ENCODE data around the gene AKAP6. TPM values are rescaled to one million over a fixed set of nuclear protein-coding genes. Genes with fewer than 3 reads are reported as not detected.

AKAP6 gene
- total and polyA plus RNA-seq, 2 of the 8 experiments (the other 6 are each of a cell fraction or from before 2014, with no cell fraction given), result 0.09 to 0.89 TPM

DNA sequence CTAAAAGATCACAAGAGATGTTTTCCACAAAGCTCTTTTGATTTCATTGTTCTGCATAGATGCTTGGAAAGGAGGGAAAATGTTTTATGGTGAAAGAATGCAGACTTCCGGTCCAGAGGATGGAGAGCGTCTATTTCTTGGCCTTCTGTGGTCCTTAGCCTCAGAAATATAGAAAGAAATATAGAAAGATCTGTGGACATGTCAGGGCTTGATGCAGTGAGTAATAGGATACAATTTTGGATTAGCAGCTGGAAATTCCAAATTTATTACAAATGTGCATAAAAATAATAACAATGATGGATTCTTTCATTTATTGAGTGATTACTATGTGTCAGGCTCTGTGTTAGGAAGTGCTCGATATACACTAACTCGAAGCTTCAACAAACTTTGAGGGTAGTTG lies 20.2 kb downstream of the AKAP6 start:
- Histone ChIP-seq H3K27me3 (replicated peaks in 1 of 4; ENCODE audit: control insufficient read depth in 3 of 4, extremely low read depth in 1 of 4, insufficient read depth in 3 of 4, low read length in 3 of 4) (no peaks in the 10 kb centered on the region), H3K56ac (replicated peaks; ENCODE audit: insufficient read length, low read depth, low read length) (no peak overlapping the region), H3K9me3 (ENCODE audit: insufficient read depth in 2 of 2, low read depth in 1 of 2, low read length in 1 of 2) (no peaks in the 10 kb centered on the region), H3K4me1 (replicated peaks in 1 of 4; ENCODE audit: control insufficient read depth in 3 of 4, insufficient read depth in 4 of 4, low read length in 3 of 4) (peaks cover 0 to 2% (median 0%) of the 10 kb centered on the region in 4 experiments; a peak in 1 of 7 replicates), H2BK15ac (ENCODE audit: low read length) (no peak overlapping the region), H2AFZ (ENCODE audit: low read length) (no peak overlapping the region), H3K4me3 (ENCODE audit: extremely low read depth in 1 of 4, insufficient read depth in 2 of 4, low read depth in 3 of 4, low read length in 4 of 4) (no peak overlapping the region), H2BK12ac (ENCODE audit: low read depth, low read length) (no peak overlapping the region), H3K9ac (replicated peaks in 1 of 4; ENCODE audit: extremely low read depth in 1 of 4, low read depth in 3 of 4, low read length in 3 of 4) (no peak overlapping the region), H4K20me1 (replicated peaks in 1 of 2; ENCODE audit: control insufficient read depth in 1 of 2, insufficient read depth in 2 of 2, low read length in 2 of 2) (no peaks in the 10 kb centered on the region), H3K4me2 (ENCODE audit: insufficient read depth in 1 of 2, low read depth in 2 of 2, low read length in 2 of 2) (no peak overlapping the region), H3K36me3 (ENCODE audit: control insufficient read depth in 2 of 4, insufficient read depth in 4 of 4, low read length in 3 of 4) (no peaks in the 10 kb centered on the region), H3K18ac (ENCODE audit: extremely low read depth, low read length) (no peak overlapping the region), H4K5ac (ENCODE audit: insufficient read length, low read depth, low read length) (no peak overlapping the region), H2BK5ac (ENCODE audit: low read depth, low read length) (no peak overlapping the region), H4K91ac (replicated peaks; ENCODE audit: insufficient read length, low read length) (no peak overlapping the region), H4K8ac (ENCODE audit: extremely low read depth, insufficient read depth, low read length) (no peak overlapping the region), H3K23ac (ENCODE audit: insufficient read length) (no peak overlapping the region), H2AK5ac (ENCODE audit: low read depth, low read length) (no peak overlapping the region), H3K14ac (ENCODE audit: insufficient read length) (no peak overlapping the region), H3K27ac (ENCODE audit: low read depth, low read length) (no peak overlapping the region), H2BK20ac (ENCODE audit: low read length) (no peak overlapping the region), H2BK120ac (replicated peaks; ENCODE audit: low read depth, low read length) (no peak overlapping the region), H3K79me2 (ENCODE audit: control insufficient read depth in 1 of 2, insufficient read depth in 2 of 2, low read length in 2 of 2) (no peaks in the 10 kb centered on the region), H3K79me1 (ENCODE audit: low read depth, low read length) (no peaks in the 10 kb centered on the region), H3K4ac (replicated peaks; ENCODE audit: insufficient read length, low read depth, low read length) (no peak overlapping the region), H3K23me2 (ENCODE audit: low read depth, low read length) (no peaks in the 10 kb centered on the region; the same call in 1 of the 2 replicates)
- WGBS, 2 experiments (ENCODE audit: extremely low coverage in 1 of 2, insufficient coverage in 1 of 2, insufficient read length in 1 of 2, insufficient replicate concordance in 2 of 2, low coverage in 1 of 2, low lambda C conversion rate in 2 of 2, missing lambda C conversion rate in 1 of 2), result 96% methylated on average over 4 of the region's 4 CpGs; no CpG with 5 or more reads in 1 of the 2 experiments
- DNase-seq (ENCODE audit: low read depth in 1 of 2, low spot score in 2 of 2) (no peak), FAIRE-seq (no peak)
- ChIA-PET CTCF (ENCODE audit: partially characterized antibody) (no interaction called here), POLR2A (ENCODE audit: partially characterized antibody) (no interaction called here)
- no peak for TF ChIP-seq PHF8 (conservative IDR thresholded peaks at IDR 0.05; ENCODE audit: low read depth, low read length)
- TF ChIP-seq SP4 (IDR thresholded peaks at IDR 0.05; ENCODE audit: low read length), result no peak
- TF ChIP-seq RXRA (IDR thresholded peaks at IDR 0.05; ENCODE audit: insufficient read depth, low read depth, low read length), result no peak
- TF ChIP-seq BRCA1 (IDR thresholded peaks at IDR 0.05; ENCODE audit: low read depth, low read length), result no peak
- TF ChIP-seq, protein P1, sequence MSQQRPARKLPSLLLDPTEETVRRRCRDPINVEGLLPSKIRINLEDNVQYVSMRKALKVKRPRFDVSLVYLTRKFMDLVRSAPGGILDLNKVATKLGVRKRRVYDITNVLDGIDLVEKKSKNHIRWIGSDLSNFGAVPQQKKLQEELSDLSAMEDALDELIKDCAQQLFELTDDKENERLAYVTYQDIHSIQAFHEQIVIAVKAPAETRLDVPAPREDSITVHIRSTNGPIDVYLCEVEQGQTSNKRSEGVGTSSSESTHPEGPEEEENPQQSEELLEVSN (IDR thresholded peaks at IDR 0.05), result no peak
- TF ChIP-seq, protein P2, sequence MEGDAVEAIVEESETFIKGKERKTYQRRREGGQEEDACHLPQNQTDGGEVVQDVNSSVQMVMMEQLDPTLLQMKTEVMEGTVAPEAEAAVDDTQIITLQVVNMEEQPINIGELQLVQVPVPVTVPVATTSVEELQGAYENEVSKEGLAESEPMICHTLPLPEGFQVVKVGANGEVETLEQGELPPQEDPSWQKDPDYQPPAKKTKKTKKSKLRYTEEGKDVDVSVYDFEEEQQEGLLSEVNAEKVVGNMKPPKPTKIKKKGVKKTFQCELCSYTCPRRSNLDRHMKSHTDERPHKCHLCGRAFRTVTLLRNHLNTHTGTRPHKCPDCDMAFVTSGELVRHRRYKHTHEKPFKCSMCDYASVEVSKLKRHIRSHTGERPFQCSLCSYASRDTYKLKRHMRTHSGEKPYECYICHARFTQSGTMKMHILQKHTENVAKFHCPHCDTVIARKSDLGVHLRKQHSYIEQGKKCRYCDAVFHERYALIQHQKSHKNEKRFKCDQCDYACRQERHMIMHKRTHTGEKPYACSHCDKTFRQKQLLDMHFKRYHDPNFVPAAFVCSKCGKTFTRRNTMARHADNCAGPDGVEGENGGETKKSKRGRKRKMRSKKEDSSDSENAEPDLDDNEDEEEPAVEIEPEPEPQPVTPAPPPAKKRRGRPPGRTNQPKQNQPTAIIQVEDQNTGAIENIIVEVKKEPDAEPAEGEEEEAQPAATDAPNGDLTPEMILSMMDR (IDR thresholded peaks at IDR 0.05; ENCODE audit: control extremely low read depth in 1 of 3, insufficient read depth in 1 of 3, low read depth in 1 of 3, low read length in 3 of 3), result no peak
- no peak for TF ChIP-seq SP2 (IDR thresholded peaks at IDR 0.05; ENCODE audit: low read length)
- TF ChIP-seq BACH1 (IDR thresholded peaks at IDR 0.05; ENCODE audit: low read length), result no peak
- no peak for TF ChIP-seq GABPA (IDR thresholded peaks at IDR 0.05; ENCODE audit: borderline replicate concordance, insufficient read depth, low read length)
- TF ChIP-seq CHD2 (IDR thresholded peaks at IDR 0.05; ENCODE audit: low read length), result no peak
- TF ChIP-seq POU5F1 (IDR thresholded peaks at IDR 0.05; ENCODE audit: low read depth, low read length), result no peak
- no peak for TF ChIP-seq SIN3A (conservative IDR thresholded peaks at IDR 0.05 in 1 of 2, IDR thresholded peaks at IDR 0.05 in 1 of 2; ENCODE audit: low read depth in 1 of 2, low read length in 2 of 2)
